Gastroesophageal sphincter (tissue), 4 donors: ENCODE results near the gene FA2H. TPM values are rescaled to one million over a fixed set of nuclear protein-coding genes. Genes with fewer than 3 reads are reported as not detected.
A peak's percentile ranks its signal among the peaks of the same experiment; 100 is the strongest.

Source experiments
- ATAC-seq: fragments of 150-250 bp; one replicate; pipeline ENCODE4 v1.9.1; 2016; ENCODE audit warnings: mild to moderate bottlenecking, moderate library complexity
- H3K27ac ChIP-seq, 4 donors: fragments of 200-600 bp; sonication (generic) in 3 of 4; 1 replicate in 3 of 4; 2 replicates in 1 of 4; pipeline ENCODE4 v1.5.1; 2016 to 2019
- H3K27me3 ChIP-seq: fragments of 200-600 bp; sonication (generic); one replicate; pipeline ENCODE4 v1.5.1; 2019
- H3K36me3 ChIP-seq, 2 donors: fragments of 200-600 bp; sonication (generic); one replicate each; pipeline ENCODE4 v1.5.1; 2019; ENCODE audit warnings: control low read depth in 1 of 2
- H3K4me1 ChIP-seq, 3 donors: fragments of 200-600 bp; sonication (generic); 1 replicate in 2 of 3; 2 replicates in 1 of 3; pipeline ENCODE4 v1.5.1; 2016 to 2019; ENCODE audit warnings: control low read depth in 2 of 3
- H3K4me3 ChIP-seq, 2 donors: fragments of 200-600 bp; sonication (generic); one replicate each; pipeline ENCODE4 v1.5.1; 2019; ENCODE audit warnings: mild to moderate bottlenecking in 1 of 2, moderate library complexity in 1 of 2
- H3K9me3 ChIP-seq, 3 donors: fragments of 200-600 bp; sonication (generic); one replicate each; pipeline ENCODE4 v1.5.1; 2017 to 2019; ENCODE audit warnings: control low read depth in 2 of 3
- EP300 ChIP-seq: sonication (generic); formaldehyde crosslinking; IDR thresholded peaks from one replicate; pipeline ENCODE4 v1.6.1; 2017; ENCODE audit warnings: antibody characterized with exemption, mild to moderate bottlenecking
- POLR2A ChIP-seq, 2 donors: fragments of 450-650 bp; IDR thresholded peaks; one replicate each; pipeline ENCODE4 v1.6.1; 2017; ENCODE audit warnings: antibody characterized with exemption in 2 of 2, mild to moderate bottlenecking in 2 of 2, moderate library complexity in 1 of 2
- POLR2AphosphoS5 ChIP-seq: sonication (generic); formaldehyde crosslinking; IDR thresholded peaks from one replicate; pipeline ENCODE4 v1.6.1; 2017; ENCODE audit warnings: antibody characterized with exemption
- WGBS, 2 donors: methylation state at CpG; one replicate each; pipeline ENCODE4 v1.1.5; 2018; ENCODE audit warnings: low coverage in 1 of 2; 5-methylcytosine and 5-hydroxymethylcytosine counted together
- total RNA-seq, 4 donors: library from RNA; depleted of rRNA; stranded (reverse); fragments of >200 nt; gene quantifications; one replicate each; pipeline ENCODE4 v1.1.0, GENCODE V29; 2016
- TF ChIP-seq, protein P1 (sequence below), 4 experiments: fragments of 200-600 bp in 2 of 4; fragments of 450-650 bp in 2 of 4; sonication (generic) in 1 of 4; IDR thresholded peaks; one replicate each; pipeline ENCODE4 v1.5.1; 2017 to 2019; ENCODE audit warnings: antibody characterized with exemption in 4 of 4, mild to moderate bottlenecking in 2 of 4, moderate library complexity in 2 of 4

FA2H gene
- total RNA-seq, 4 donors from 2014 or later: 0.27 to 2.2 (median 0.31) TPM; not detected in 1

DNA sequence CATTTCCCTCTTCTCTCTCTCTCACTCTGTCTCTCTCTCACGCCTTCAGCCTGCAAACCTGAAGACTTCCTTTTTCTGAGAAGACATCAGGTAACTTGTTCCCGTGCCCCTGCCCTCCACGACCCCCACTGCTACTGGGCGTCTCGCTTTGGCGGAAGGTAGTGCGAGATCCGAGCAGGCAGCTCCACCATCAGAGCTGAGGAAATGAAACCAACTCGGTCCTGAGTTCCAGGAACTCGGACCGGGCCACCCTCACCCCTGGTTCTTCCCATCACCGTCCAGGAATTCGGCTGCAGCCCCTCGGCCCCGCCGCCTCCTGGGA is 74.5 kb downstream of the FA2H start:
- Histone ChIP-seq H3K4me3 (peak overlapping the region; percentile 60 to 72), H3K27me3 (no peaks in the 10 kb centered on the region), H3K9me3 (no peaks in the 10 kb centered on the region), H3K36me3 (peaks cover 0 to 5% of the 10 kb centered on the region in 2 donors), H3K4me1 (peaks cover 0 to 48% (median 4%) of the 10 kb centered on the region in 3 donors), H3K27ac (peak overlapping the region in 3 of 4 donors; percentile 81 to 84 (median 83))
- 1 to 4% methylated on average over 7 to 11 of the region's 16 CpGs for WGBS, 2 donors
- ATAC-seq: no peak
- TF ChIP-seq EP300 (no peak), POLR2A (IDR thresholded peaks at IDR 0.05) (no peak), POLR2AphosphoS5 (no peak)
- TF ChIP-seq, protein P1, sequence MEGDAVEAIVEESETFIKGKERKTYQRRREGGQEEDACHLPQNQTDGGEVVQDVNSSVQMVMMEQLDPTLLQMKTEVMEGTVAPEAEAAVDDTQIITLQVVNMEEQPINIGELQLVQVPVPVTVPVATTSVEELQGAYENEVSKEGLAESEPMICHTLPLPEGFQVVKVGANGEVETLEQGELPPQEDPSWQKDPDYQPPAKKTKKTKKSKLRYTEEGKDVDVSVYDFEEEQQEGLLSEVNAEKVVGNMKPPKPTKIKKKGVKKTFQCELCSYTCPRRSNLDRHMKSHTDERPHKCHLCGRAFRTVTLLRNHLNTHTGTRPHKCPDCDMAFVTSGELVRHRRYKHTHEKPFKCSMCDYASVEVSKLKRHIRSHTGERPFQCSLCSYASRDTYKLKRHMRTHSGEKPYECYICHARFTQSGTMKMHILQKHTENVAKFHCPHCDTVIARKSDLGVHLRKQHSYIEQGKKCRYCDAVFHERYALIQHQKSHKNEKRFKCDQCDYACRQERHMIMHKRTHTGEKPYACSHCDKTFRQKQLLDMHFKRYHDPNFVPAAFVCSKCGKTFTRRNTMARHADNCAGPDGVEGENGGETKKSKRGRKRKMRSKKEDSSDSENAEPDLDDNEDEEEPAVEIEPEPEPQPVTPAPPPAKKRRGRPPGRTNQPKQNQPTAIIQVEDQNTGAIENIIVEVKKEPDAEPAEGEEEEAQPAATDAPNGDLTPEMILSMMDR (IDR thresholded peaks at IDR 0.05): no peak

DNA sequence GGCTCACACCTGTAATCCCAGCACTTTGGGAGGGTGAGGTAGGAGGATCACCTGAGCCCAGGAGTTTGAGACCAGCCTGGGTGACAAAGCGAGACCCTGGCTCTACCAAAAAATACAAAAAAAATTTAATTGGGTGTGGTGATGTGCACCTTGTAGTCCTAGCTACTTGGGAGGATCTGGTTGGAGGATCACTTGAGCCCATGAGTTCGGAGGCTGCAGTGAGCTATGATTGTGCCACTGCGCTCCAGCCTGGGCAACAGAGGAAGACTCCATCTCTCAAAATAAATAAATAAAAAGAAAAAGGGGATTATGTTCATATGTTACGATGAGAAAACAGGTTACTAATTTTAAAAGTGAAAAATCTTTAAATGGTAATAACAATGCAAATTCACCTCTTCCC is 75.0 kb downstream of the FA2H start:
- no peak for ATAC-seq
- WGBS, 2 donors: 72 to 75% methylated on average over 4 of the region's 4 CpGs
- H3K36me3 ChIP-seq: peaks cover 0 to 9% of the 10 kb centered on the region in 2 donors
- H3K9me3 ChIP-seq: no peaks in the 10 kb centered on the region
- H3K27me3 ChIP-seq: no peaks in the 10 kb centered on the region
- H3K4me1 ChIP-seq: peaks cover 0 to 48% (median 4%) of the 10 kb centered on the region in 3 donors
- H3K27ac ChIP-seq: peak overlapping the region in 2 of 4 donors; percentile 81 to 84
- no peak for TF ChIP-seq POLR2A (IDR thresholded peaks at IDR 0.05)
- TF ChIP-seq POLR2AphosphoS5: no peak
- TF ChIP-seq, protein P1 (IDR thresholded peaks at IDR 0.05): no peak
- H3K4me3 ChIP-seq: peak overlapping the region; percentile 60 to 72

DNA sequence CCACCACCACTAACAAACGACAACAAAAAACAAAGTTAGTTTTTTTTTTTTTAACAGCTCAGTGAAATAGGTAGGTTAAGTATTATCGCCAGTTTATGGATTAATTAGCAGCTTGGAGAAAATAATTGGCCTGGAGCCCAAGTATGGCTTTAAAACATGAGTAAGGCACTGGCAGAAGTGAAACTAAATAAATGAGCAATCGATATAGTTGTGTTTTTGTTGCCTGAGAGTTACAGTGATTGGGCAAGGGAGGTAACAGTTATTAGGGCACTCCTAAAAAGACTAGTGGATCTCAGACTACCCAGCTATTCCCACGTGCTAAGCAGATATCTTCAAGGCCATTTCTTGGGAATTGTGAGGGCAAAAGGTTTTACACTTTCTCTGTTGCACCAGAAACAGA is 76.4 kb downstream of the FA2H start:
- Histone ChIP-seq H3K27me3 (no peaks in the 10 kb centered on the region), H3K4me1 (peaks cover 0 to 48% (median 4%) of the 10 kb centered on the region in 3 donors), H3K9me3 (no peaks in the 10 kb centered on the region), H3K4me3 (no peak overlapping the region), H3K36me3 (peaks cover 0 to 17% of the 10 kb centered on the region in 2 donors), H3K27ac (no peak overlapping the region)
- TF ChIP-seq, protein P1 (IDR thresholded peaks at IDR 0.05): no peak
- TF ChIP-seq POLR2AphosphoS5 (no peak), POLR2A (IDR thresholded peaks at IDR 0.05) (no peak), EP300 (no peak)
- ATAC-seq: no peak
- 57 to 98% methylated on average over 4 of the region's 4 CpGs for WGBS, 2 donors

DNA sequence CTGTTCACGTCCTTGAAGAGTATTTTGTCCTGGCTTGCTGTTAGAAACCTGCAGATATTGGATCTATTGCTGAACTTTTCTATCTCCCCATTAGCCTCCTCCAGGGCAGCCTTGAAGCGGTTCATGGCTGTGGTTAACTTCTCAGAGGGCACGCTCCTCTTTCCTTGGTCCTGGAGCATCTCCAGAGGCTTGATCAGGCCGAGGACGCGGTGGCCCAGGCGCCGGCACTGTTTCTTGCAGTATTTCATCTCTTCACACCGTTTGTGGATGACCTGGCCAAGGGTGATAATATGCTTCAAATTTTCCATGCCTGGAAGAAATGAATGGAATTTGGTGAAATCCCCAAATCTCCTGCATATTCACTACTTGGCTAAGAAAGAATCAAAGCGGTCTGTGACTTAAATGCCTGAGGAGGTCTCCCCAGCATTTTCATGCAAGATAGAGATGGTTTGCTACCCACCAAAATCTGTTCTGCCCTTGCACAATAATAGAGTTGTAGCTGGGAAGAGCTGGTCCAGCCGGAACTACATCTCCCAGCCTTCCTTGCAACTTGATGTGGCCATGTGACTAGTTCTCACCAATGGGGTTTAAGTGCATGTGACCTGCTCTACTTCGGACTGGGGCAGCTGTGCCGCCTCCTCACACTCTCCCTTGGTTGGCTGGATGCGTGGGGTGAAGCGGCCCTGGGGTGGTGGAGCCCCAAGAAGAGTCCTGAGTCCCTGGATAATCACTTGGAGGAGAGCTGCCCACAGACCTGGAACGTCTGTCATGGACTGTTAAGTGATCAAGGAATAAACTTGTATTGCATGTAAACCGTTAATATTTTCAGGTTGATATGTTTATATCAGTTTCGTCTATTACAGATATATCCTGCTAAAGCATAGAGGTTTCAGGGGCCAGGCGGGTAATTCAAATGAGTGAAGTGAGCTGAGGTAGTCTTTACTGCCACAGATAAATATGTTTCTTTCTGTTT is 78.9 kb downstream of the FA2H start:
- Histone ChIP-seq H3K27ac (peak overlapping the region; percentile 38 to 67 (median 52)), H3K27me3 (no peaks in the 10 kb centered on the region)

More for the DNA sequence above, 78.9 kb downstream of the FA2H start:
- Histone ChIP-seq H3K36me3 (peaks cover 0 to 38% of the 10 kb centered on the region in 2 donors), H3K4me3 (peak overlapping the region; percentile 46), H3K9me3 (no peaks in the 10 kb centered on the region), H3K4me1 (peaks cover 0 to 38% (median 4%) of the 10 kb centered on the region in 3 donors)
- 36 to 55% methylated on average over 5 to 13 of the region's 19 CpGs for WGBS, 2 donors
- TF ChIP-seq, protein P1 (IDR thresholded peaks at IDR 0.05): no peak
- TF ChIP-seq POLR2A (IDR thresholded peaks at IDR 0.05) (peak; percentile 20 to 28), POLR2AphosphoS5 (peak; percentile 5)
- ATAC-seq: peak; percentile 98
